ENCODE data around the gene CAPN13. TPM values are rescaled to one million over a fixed set of nuclear protein-coding genes. Genes with fewer than 3 reads are reported as not detected.

Gene CAPN13
- total and polyA plus RNA-seq, 2 of the 4 experiments (the other 2 are of a cell fraction) = not detected

DNA sequence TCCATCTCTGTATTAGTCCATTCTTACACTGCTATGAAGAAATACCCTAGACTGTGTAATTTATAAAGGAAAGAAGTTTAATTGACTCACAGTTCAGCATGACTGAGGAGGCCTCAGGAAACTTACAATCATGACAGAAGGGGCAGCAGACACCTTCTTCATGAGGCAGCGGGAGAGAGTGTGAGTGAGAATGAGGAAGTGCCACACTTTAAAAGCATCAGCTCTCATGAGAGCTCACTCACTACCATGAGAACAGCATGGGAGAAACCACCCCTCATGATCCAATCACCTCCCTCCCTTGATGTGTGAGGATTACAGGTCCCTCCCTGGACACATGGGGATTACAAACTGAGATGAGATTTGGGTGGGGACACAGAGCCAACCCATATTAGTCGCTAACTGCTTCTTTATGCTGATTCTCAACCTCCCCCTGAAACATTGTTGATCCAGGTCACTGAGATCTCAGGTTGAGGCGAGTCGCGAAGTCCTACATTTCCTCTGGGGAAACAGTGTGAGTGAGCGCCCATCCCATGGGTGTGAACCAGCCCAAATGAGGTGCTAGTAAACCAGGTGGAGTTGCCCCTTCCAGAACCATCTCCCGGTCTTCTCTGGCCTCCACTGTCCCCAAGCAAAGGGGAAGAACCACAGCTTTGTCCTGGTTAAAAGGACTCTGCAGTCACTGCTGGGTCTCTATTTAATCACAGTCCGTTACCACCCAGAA is 123.8 kb downstream of the CAPN13 start:
- TF ChIP-seq MAFK (IDR thresholded peaks at IDR 0.05; ENCODE audit: low read depth, low read length) (no peak), RAD21 (IDR thresholded peaks at IDR 0.05; ENCODE audit: low read length) (no peak), BHLHE40 (IDR thresholded peaks at IDR 0.05; ENCODE audit: low read depth, low read length) (no peak), SMC3 (IDR thresholded peaks at IDR 0.05; ENCODE audit: low read depth, low read length) (no peak), NFE2L2 (IDR thresholded peaks at IDR 0.05; ENCODE audit: low read depth, low read length) (no peak), RCOR1 (IDR thresholded peaks at IDR 0.05; ENCODE audit: insufficient replicate concordance, low read length) (no peak), MXI1 (IDR thresholded peaks at IDR 0.05; ENCODE audit: borderline replicate concordance, low read depth, low read length) (no peak)
- intact Hi-C loops (cut with micrococcal nuclease) = no loop called here
- Histone ChIP-seq H2AK5ac (ENCODE audit: low read depth, low read length) (no peak overlapping the region), H2AK9ac (replicated peaks; ENCODE audit: low read depth, low read length, poor library complexity) (no peak overlapping the region), H3K4me3 (ENCODE audit: insufficient read depth, low read depth, low read length) (no peak overlapping the region), H4K8ac (ENCODE audit: low read depth in 2 of 2, low read length in 2 of 2) (no peak overlapping the region), H3K36me3 (ENCODE audit: control insufficient read depth, insufficient read depth, low read length) (no peaks in the 10 kb centered on the region), H2AFZ (replicated peaks; ENCODE audit: low read length, poor library complexity) (no peak overlapping the region), H4K91ac (ENCODE audit: insufficient read depth, low read depth, low read length) (no peak overlapping the region), H2BK15ac (ENCODE audit: low read depth, low read length) (peak overlapping the region; percentile 57; the same call in 1 of the 3 replicates), H4K20me1 (ENCODE audit: insufficient read depth, low read length) (no peaks in the 10 kb centered on the region), H3K9me1 (ENCODE audit: insufficient read depth, low read length) (peaks cover 3% of the 10 kb centered on the region; the same call in 1 of the 2 replicates), H3K4me2 (ENCODE audit: low read depth, low read length) (no peak overlapping the region), H3K14ac (replicated peaks; ENCODE audit: low read depth, low read length) (no peak overlapping the region), H3K4me1 (ENCODE audit: control insufficient read depth, insufficient read depth, low read length) (no peaks in the 10 kb centered on the region), H3K4ac (ENCODE audit: low read depth, low read length) (no peak overlapping the region), H3K79me1 (ENCODE audit: low read depth in 1 of 2, low read length in 2 of 2) (no peaks in the 10 kb centered on the region), H3K56ac (ENCODE audit: extremely low read depth, insufficient read depth, low read length) (no peak overlapping the region), H3K9me3 (ENCODE audit: control insufficient read depth, insufficient read depth, low read length) (no peaks in the 10 kb centered on the region), H3K18ac (ENCODE audit: low read depth, low read length) (no peak overlapping the region), H2BK20ac (ENCODE audit: low read depth, low read length) (no peak overlapping the region), H3K9ac (ENCODE audit: low read depth, low read length) (no peak overlapping the region), H4K5ac (ENCODE audit: low read depth, low read length) (no peak overlapping the region), H2BK120ac (ENCODE audit: low read depth, low read length) (no peak overlapping the region), H3K27me3 (ENCODE audit: control insufficient read depth, insufficient read depth, low read length) (no peaks in the 10 kb centered on the region), H3K27ac (ENCODE audit: insufficient read depth, low read length) (no peak overlapping the region), H2BK5ac (ENCODE audit: low read depth, low read length, poor library complexity, severe bottlenecking) (no peak overlapping the region), H3K23ac (ENCODE audit: low read depth, low read length) (no peak overlapping the region)
- no TSS peak for BruUV-seq (replicated peaks)
- DNase-seq = no peak
- no CpG with 5 or more reads among the region's 8 CpGs for WGBS, 2 experiments (ENCODE audit: extremely low coverage in 2 of 2, insufficient read length in 1 of 2)
- ChIA-PET CTCF (no interaction called here), POLR2A (ENCODE audit: unreplicated experiment) (no interaction called here)
- dilution Hi-C loops (cut with HindIII; ENCODE audit: low sequenced_read_pairs, unreplicated experiment) = no loop called here
- no peak for ATAC-seq (ENCODE audit: low read depth)
- in situ Hi-C loops (cut with MboI; ENCODE audit: low sequenced_read_pairs) = no loop called here
